B cell (primary cell): ENCODE measurements around the gene NECTIN1.

ENCODE experiments used
- EZH2 ChIP-seq: IDR thresholded peaks from 2 replicates; pipeline ENCODE4 v1.6.1; 2012; ENCODE audit warnings: borderline replicate concordance, low read depth, mild to moderate bottlenecking, moderate library complexity, low read length; ENCODE audit not compliant: insufficient read depth, poor library complexity, severe bottlenecking
- TF ChIP-seq, protein P1 (sequence below): fragments of 200-600 bp; IDR thresholded peaks from one replicate; pipeline ENCODE4 v1.8.0; 2022; ENCODE audit warnings: antibody characterized with exemption, mild to moderate bottlenecking

DNA sequence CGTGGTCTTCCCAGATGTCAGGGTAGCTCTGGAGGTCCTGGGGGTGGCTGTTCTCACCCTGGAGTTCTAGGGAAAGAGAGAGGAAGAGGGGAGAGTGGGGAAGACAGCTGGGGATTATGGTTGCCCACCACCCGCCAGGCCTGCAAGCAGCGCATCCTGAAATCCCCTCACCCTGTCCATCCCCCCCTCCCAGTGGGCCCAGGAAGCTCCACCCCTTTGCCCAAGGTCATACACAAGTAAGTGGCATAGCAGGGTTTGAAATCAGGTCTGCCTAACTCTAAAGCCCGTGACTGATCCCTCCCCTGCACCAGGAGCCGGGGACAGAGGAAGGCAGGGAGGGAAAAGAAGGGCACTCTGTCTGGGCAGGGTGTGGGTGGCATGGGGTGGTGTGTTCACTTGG lies 105.3 kb downstream of the NECTIN1 start:
- no peak for TF ChIP-seq EZH2
- TF ChIP-seq, protein P1, sequence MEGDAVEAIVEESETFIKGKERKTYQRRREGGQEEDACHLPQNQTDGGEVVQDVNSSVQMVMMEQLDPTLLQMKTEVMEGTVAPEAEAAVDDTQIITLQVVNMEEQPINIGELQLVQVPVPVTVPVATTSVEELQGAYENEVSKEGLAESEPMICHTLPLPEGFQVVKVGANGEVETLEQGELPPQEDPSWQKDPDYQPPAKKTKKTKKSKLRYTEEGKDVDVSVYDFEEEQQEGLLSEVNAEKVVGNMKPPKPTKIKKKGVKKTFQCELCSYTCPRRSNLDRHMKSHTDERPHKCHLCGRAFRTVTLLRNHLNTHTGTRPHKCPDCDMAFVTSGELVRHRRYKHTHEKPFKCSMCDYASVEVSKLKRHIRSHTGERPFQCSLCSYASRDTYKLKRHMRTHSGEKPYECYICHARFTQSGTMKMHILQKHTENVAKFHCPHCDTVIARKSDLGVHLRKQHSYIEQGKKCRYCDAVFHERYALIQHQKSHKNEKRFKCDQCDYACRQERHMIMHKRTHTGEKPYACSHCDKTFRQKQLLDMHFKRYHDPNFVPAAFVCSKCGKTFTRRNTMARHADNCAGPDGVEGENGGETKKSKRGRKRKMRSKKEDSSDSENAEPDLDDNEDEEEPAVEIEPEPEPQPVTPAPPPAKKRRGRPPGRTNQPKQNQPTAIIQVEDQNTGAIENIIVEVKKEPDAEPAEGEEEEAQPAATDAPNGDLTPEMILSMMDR: no peak
